ENCODE data around the gene AMHR2.
"Not testable (repeated sequence)": the region's sequence is repeated elsewhere in the genome, so short reads cannot be mapped to it uniquely, and the experiment has no call there.

The AMHR2 gene

GRCh38 chr12:53423597-53423996 is at the start of gene AMHR2:
Gene AMHR2, plus strand, starts transcription at chr12:53423855. Its CDS starts 80 bp downstream, at chr12:53423935.
- FAIRE-seq (no peak), DNase-seq (ENCODE audit: insufficient read length, low spot score) (no peak)

GRCh38 chr12:53374277-53374676 is 49.4 kb upstream of the AMHR2 start:
- FAIRE-seq; DNase-seq (ENCODE audit: insufficient read length, low spot score): not testable (repeated sequence)

GRCh38 chr12:53376747-53377146 is 46.9 kb upstream of the AMHR2 start:
- FAIRE-seq, result no peak
- no peak for DNase-seq (ENCODE audit: insufficient read length, low spot score)

- DNase-seq (ENCODE audit: insufficient read length, low spot score) (no peak), FAIRE-seq (no peak)
Measured at GRCh38 chr12:53378222-53378621, 45.4 kb upstream of the AMHR2 start.

- no peak for DNase-seq (ENCODE audit: insufficient read length, low spot score)
- peak; percentile 55 for FAIRE-seq
Measured at GRCh38 chr12:53378724-53379388, 44.8 kb upstream of the AMHR2 start.

- FAIRE-seq (peak; percentile 98), DNase-seq (ENCODE audit: insufficient read length, low spot score) (peak; percentile 73)
Measured at GRCh38 chr12:53379389-53380103, 44.1 kb upstream of the AMHR2 start.

GRCh38 chr12:53380104-53380793 is 43.4 kb upstream of the AMHR2 start, which contains the start of gene SP1:
Gene SP1, plus strand, starts transcription at chr12:53380176. Its CDS starts 116 bp downstream, at chr12:53380292.
- FAIRE-seq (no peak), DNase-seq (ENCODE audit: insufficient read length, low spot score) (peak; percentile 57)

GRCh38 chr12:53380794-53381730 is 42.6 kb upstream of the AMHR2 start:
- FAIRE-seq (no peak), DNase-seq (ENCODE audit: insufficient read length, low spot score) (no peak)

- FAIRE-seq, result peak; percentile 42
- DNase-seq (ENCODE audit: insufficient read length, low spot score), result no peak
Measured at GRCh38 chr12:53381731-53382630, 41.7 kb upstream of the AMHR2 start.

- FAIRE-seq, result no peak
- DNase-seq (ENCODE audit: insufficient read length, low spot score), result no peak
Measured at GRCh38 chr12:53383258-53383657, 40.4 kb upstream of the AMHR2 start.

GRCh38 chr12:53386381-53386780 is 37.3 kb upstream of the AMHR2 start:
- DNase-seq (ENCODE audit: insufficient read length, low spot score); FAIRE-seq: not testable (repeated sequence)

- no peak for FAIRE-seq
- no peak for DNase-seq (ENCODE audit: insufficient read length, low spot score)
Measured at GRCh38 chr12:53388932-53389331, 34.7 kb upstream of the AMHR2 start.

- no peak for FAIRE-seq
Measured at GRCh38 chr12:53389702-53390101, 34.0 kb upstream of the AMHR2 start.

GRCh38 chr12:53391724-53392123 is 31.9 kb upstream of the AMHR2 start:
- no peak for FAIRE-seq

More at GRCh38 chr12:53389702-53390101, 34.0 kb upstream of the AMHR2 start:
- DNase-seq (ENCODE audit: insufficient read length, low spot score), result no peak

GRCh38 chr12:53399896-53400295 is 23.8 kb upstream of the AMHR2 start:
- no peak for FAIRE-seq

More at GRCh38 chr12:53391724-53392123, 31.9 kb upstream of the AMHR2 start:
- no peak for DNase-seq (ENCODE audit: insufficient read length, low spot score)

GRCh38 chr12:53402351-53402750 is 21.3 kb upstream of the AMHR2 start:
- not testable (repeated sequence) for FAIRE-seq; DNase-seq (ENCODE audit: insufficient read length, low spot score)

More at GRCh38 chr12:53399896-53400295, 23.8 kb upstream of the AMHR2 start:
- DNase-seq (ENCODE audit: insufficient read length, low spot score), result no peak

GRCh38 chr12:53402871-53403270 is 20.8 kb upstream of the AMHR2 start:
- FAIRE-seq (no peak), DNase-seq (ENCODE audit: insufficient read length, low spot score) (no peak)

- no peak for FAIRE-seq
- no peak for DNase-seq (ENCODE audit: insufficient read length, low spot score)
Measured at GRCh38 chr12:53410951-53411350, 12.7 kb upstream of the AMHR2 start.
